Omental fat pad (tissue), 4 donors: ENCODE measurements around the gene TSN. TPM values are rescaled to one million over a fixed set of nuclear protein-coding genes. Genes with fewer than 3 reads are reported as not detected.

Experiments
- ATAC-seq: fragments of 150-250 bp; one replicate; pipeline ENCODE4 v1.9.1; 2016; ENCODE audit warnings: mild to moderate bottlenecking, moderate library complexity; ENCODE audit not compliant: low FRiP score
- DNase-seq: peaks from one replicate; pipeline ENCODE4 v3.0.0-alpha.2; 2019; ENCODE audit warnings: low spot score
- total RNA-seq, 4 donors: library from RNA; depleted of rRNA; stranded (reverse); fragments of >200 nt; gene quantifications; one replicate each; pipeline ENCODE4 v1.1.0, GENCODE V29; 2016
- TF ChIP-seq, protein P1 (sequence below), 3 donors: fragments of 450-650 bp; IDR thresholded peaks; one replicate each; pipeline ENCODE4 v1.5.1; 2016 to 2017; ENCODE audit warnings: antibody characterized with exemption in 3 of 3, mild to moderate bottlenecking in 3 of 3, moderate library complexity in 2 of 3

Gene TSN
- total RNA-seq, 4 donors from 2014 or later = 28.3 to 39.5 (median 33.2) TPM

DNA sequence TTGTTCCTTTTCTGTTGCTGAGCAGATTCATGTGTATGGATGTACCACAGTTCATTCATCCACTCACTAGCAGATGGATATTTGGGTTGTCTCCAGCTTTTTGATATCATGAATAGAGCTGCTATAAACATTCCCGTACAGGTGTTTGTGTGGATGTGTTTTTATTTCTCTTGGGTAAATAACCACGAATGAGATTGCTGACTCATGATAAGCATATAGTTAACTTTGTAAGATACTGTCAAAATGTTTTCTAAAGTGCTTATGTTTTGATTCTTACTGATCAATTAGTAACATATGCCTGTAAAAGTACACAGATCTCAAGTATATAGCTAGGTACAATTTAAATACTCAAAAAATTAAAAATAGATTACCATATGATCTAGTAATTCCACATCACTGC is 27.7 kb downstream of the TSN start:
- ATAC-seq (no peak), DNase-seq (no peak)
- TF ChIP-seq, protein P1, sequence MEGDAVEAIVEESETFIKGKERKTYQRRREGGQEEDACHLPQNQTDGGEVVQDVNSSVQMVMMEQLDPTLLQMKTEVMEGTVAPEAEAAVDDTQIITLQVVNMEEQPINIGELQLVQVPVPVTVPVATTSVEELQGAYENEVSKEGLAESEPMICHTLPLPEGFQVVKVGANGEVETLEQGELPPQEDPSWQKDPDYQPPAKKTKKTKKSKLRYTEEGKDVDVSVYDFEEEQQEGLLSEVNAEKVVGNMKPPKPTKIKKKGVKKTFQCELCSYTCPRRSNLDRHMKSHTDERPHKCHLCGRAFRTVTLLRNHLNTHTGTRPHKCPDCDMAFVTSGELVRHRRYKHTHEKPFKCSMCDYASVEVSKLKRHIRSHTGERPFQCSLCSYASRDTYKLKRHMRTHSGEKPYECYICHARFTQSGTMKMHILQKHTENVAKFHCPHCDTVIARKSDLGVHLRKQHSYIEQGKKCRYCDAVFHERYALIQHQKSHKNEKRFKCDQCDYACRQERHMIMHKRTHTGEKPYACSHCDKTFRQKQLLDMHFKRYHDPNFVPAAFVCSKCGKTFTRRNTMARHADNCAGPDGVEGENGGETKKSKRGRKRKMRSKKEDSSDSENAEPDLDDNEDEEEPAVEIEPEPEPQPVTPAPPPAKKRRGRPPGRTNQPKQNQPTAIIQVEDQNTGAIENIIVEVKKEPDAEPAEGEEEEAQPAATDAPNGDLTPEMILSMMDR (IDR thresholded peaks at IDR 0.05) = no peak

DNA sequence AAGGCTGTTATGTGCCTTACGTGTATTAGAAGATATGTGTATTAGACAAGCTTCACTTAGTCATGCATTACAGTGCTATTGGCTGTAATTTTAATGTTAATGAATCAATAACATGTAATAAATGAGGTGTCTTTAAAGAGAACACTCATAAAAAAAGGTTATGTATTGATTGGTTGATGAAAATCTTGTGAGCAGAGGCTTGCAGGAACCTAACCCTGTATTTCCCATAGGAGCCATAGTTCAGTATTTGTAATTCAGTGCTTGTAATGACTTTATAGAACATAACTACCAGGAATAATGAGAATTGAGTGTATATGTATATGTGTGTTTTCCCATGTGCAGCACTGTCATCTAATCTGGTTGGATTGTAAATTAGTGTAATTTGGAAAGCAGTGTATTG is 33.2 kb downstream of the TSN start:
- DNase-seq = no peak
- TF ChIP-seq, protein P1 (IDR thresholded peaks at IDR 0.05) = no peak
- ATAC-seq = no peak

DNA sequence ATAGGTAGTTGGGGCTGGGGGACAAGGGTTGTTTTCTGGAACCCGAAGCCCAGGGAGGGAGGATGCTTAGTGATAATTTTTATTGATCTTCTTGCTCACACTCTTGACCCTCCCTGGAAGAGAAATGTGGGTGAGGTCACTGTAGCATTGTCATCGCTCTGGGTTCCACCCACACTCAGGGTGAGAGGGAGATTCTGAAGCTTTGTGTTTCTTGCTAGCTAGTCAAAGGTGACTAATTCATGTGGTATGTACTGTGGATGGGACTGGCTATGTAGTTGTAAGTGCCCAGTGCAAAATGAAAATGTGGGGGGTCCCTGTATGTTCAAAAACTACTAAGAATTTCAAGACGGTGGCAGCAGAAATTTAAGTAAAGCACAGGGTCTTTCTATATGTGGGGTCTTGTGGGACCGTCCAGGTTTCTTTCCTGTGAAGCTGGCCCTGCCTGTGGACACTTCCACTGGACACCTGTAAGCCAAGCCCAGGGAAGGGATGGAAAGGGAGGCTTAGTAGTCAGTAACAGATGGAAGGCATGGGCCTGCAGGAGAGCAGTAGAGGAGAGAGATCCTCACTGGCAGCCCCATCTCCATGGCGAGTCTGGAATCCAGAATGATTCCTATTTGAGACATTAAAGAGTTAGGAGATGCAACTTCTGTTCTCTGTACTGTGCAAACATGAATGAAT is 35.0 kb downstream of the TSN start:
- DNase-seq = no peak
- no peak for ATAC-seq
- TF ChIP-seq, protein P1 (IDR thresholded peaks at IDR 0.05) = no peak

DNA sequence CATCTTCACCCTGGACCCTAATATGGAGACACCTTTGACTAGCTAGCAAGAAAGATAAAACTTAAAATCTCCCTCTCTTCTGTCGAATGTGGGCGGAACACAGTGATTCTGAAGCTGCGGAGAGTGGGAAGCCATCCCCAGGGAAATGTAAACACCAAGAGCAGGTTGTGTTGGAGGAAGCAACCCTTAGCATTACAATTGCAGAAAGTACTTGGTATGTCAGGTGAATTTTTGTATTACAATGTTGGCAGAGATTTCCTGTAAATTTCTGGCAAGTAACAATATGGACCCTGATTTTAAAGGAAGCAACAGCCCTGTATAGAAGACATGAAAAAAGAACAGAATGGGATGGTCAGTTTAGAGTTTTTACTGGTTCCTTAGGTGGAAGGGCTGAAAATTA is 35.8 kb downstream of the TSN start:
- DNase-seq = no peak
- TF ChIP-seq, protein P1 (IDR thresholded peaks at IDR 0.05) = no peak
- ATAC-seq = no peak

DNA sequence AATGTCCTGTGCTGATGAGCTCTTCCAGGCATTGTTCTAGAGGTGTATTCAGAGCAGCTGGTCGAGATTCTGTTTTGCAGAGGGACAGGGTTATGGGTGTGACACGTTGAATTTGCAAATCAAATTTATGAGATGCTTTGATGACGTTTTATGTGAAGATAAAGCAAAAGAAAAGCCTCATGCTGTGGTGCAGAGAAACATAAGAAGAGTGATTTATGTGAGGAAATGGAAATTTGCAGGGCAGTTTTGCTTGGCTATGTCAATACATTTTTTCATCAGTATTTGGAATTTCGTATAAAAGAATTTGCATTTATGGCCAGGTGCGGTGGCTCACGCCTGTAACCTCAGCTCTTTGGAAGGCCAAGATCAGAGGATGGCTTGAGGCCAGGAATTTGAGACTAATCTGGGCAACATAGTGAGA is 36.4 kb downstream of the TSN start:
- DNase-seq (no peak), ATAC-seq (no peak)
- TF ChIP-seq, protein P1 (IDR thresholded peaks at IDR 0.05) = no peak

DNA sequence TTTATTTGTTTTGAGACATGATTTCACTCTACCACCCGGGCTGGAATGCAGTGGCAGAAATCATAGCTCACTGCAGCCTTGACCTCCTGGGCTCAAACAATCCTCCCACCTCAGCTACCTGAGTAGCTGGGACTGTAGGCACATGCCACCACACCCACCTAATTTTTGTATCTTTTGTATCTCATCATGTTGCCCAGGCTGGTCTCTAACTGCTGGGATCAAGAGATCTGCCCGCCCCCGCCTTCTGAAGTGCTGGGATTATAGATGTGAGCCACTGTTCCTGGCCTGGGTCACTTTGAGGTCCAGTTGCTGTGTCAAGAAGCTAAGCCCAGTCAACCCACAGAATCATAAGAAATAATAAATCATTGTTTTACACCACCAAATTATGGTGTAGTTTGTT is 38.4 kb downstream of the TSN start:
- no peak for DNase-seq
- TF ChIP-seq, protein P1 (IDR thresholded peaks at IDR 0.05) = no peak

DNA sequence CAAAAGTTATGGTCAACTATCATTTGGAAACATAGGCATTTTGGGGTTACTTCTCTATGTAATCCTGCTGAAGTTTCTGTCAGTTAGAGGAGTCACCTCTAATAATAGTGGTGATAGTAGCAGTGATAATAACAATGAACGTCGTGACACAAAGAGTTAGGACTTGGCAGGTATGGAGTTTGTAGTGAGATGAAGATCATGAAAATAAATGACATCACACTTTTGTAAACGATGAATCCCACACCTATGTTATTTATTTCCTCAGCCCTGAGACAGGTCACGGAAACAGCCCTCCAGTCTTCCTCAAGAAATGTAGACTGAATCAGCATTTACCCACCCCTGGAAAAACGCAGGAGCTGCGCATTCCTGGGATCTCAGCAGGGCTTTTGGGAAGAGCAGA is 38.8 kb downstream of the TSN start:
- TF ChIP-seq, protein P1 (IDR thresholded peaks at IDR 0.05) = no peak
- DNase-seq = no peak
- no peak for ATAC-seq

More for the DNA sequence above, 38.4 kb downstream of the TSN start:
- ATAC-seq = no peak
